H1 (cell line): ENCODE results near the gene MBNL2. TPM values are rescaled to one million over a fixed set of nuclear protein-coding genes. Genes with fewer than 3 reads are reported as not detected.
A peak's percentile ranks its signal among the peaks of the same experiment; 100 is the strongest.

Experiments used
- CTCF ChIA-PET: fragments of 300-600 bp; sonication (Branson Sonifier 250); formaldehyde crosslinking; loops from one replicate; lab custom pipeline; 2021; ENCODE audit not compliant: partially characterized antibody; lab: Charles Lee
- POLR2A ChIA-PET: fragments of 300-600 bp; sonication (Branson Sonifier 250); formaldehyde crosslinking; loops from one replicate; lab custom pipeline; 2021; ENCODE audit warnings: inconsistent platforms; ENCODE audit not compliant: partially characterized antibody; lab: Charles Lee
- DNase-seq, 2 experiments: peaks; one replicate each; pipeline versions ENCODE4 v3.0.0 to v3.0.0-alpha.2; 2010 to 2022; ENCODE audit warnings: low spot score in 2 of 2, low read depth in 1 of 2, mixed read lengths in 1 of 2
- FAIRE-seq: peaks from 2 replicates; lab custom pipeline; 2011; peaks lifted over from hg19 to GRCh38; lab: Jason Lieb, UNC
- H2AFZ ChIP-seq: 2 replicates; pipeline ENCODE4 v1.8.1; 2012; ENCODE audit warnings: low read length, inconsistent platforms
- H2AK5ac ChIP-seq: 2 replicates; pipeline ENCODE4 v1.6.1; 2013; ENCODE audit warnings: low read depth, low read length
- H2BK120ac ChIP-seq: replicated peaks from 2 replicates; pipeline ENCODE3; 2013; ENCODE audit warnings: low read depth, low read length, inconsistent platforms
- H2BK12ac ChIP-seq: 2 replicates; pipeline ENCODE4 v1.6.1; 2013; ENCODE audit warnings: low read depth, low read length
- H2BK15ac ChIP-seq: 2 replicates; pipeline ENCODE4 v1.6.1; 2013; ENCODE audit warnings: low read length
- H2BK20ac ChIP-seq: 2 replicates; pipeline ENCODE4 v1.6.1; 2013; ENCODE audit warnings: low read length
- H2BK5ac ChIP-seq: 2 replicates; pipeline ENCODE4 v1.6.1; 2013; ENCODE audit warnings: low read depth, low read length
- H3K14ac ChIP-seq: 2 replicates; pipeline ENCODE4 v1.6.1; 2013; ENCODE audit warnings: inconsistent platforms; ENCODE audit not compliant: insufficient read length
- H3K18ac ChIP-seq: 2 replicates; pipeline ENCODE4 v1.6.1; 2013; ENCODE audit warnings: low read length; ENCODE audit errors: extremely low read depth
- H3K23ac ChIP-seq: 2 replicates; pipeline ENCODE4 v1.6.1; 2013; ENCODE audit warnings: inconsistent platforms; ENCODE audit not compliant: insufficient read length
- H3K23me2 ChIP-seq: 2 replicates; pipeline ENCODE4 v1.6.1; 2013; ENCODE audit warnings: low read depth, low read length
- H3K27ac ChIP-seq: 2 replicates; pipeline ENCODE4 v1.6.1; 2011; ENCODE audit warnings: low read depth, low read length, inconsistent platforms
- H3K27me3 ChIP-seq, 4 experiments: replicated peaks in 1 of 4; 1 replicate in 1 of 4; 2 replicates in 3 of 4; pipeline versions ENCODE4 v1.6.1 to v1.8.1; 2011 to 2013; ENCODE audit warnings: low read length in 3 of 4, mild to moderate bottlenecking in 3 of 4, inconsistent platforms in 2 of 4, mixed read lengths in 2 of 4, moderate library complexity in 1 of 4; ENCODE audit not compliant: control insufficient read depth in 3 of 4, insufficient read depth in 3 of 4; ENCODE audit errors: extremely low read depth in 1 of 4
- H3K36me3 ChIP-seq, 4 experiments: 2 replicates each; pipeline versions ENCODE4 v1.6.1 to v1.8.1; 2011 to 2013; ENCODE audit warnings: mild to moderate bottlenecking in 4 of 4, low read length in 3 of 4, moderate library complexity in 2 of 4, control low read depth in 1 of 4, inconsistent platforms in 1 of 4; ENCODE audit not compliant: insufficient read depth in 4 of 4, control insufficient read depth in 2 of 4
- H3K4ac ChIP-seq: replicated peaks from 2 replicates; pipeline ENCODE3; 2013; ENCODE audit warnings: low read length, low read depth, mixed read lengths, inconsistent platforms; ENCODE audit not compliant: insufficient read length
- H3K4me1 ChIP-seq, 4 experiments: replicated peaks in 1 of 4; 1 replicate in 1 of 4; 2 replicates in 3 of 4; pipeline versions ENCODE4 v1.6.1 to v1.8.1; 2011 to 2013; ENCODE audit warnings: low read length in 3 of 4, inconsistent platforms in 2 of 4, mixed read lengths in 1 of 4; ENCODE audit not compliant: insufficient read depth in 4 of 4, control insufficient read depth in 3 of 4
- H3K4me2 ChIP-seq, 2 experiments: 2 replicates each; pipeline versions ENCODE4 v1.6.1 to v1.8.1; 2011 to 2013; ENCODE audit warnings: low read depth in 2 of 2, low read length in 2 of 2, control low read depth in 1 of 2, inconsistent platforms in 1 of 2, mild to moderate bottlenecking in 1 of 2; ENCODE audit not compliant: insufficient read depth in 1 of 2
- H3K4me3 ChIP-seq, 4 experiments: fragments of 200-600, 300-600 bp in 1 of 4; sonication (generic), shearing (Covaris generic), sonication (Bioruptor Twin) in 1 of 4; 2 replicates each; pipeline versions ENCODE4 v1.5.1 to v1.8.1; 2011 to 2016; ENCODE audit warnings: low read length in 4 of 4, low read depth in 3 of 4, control low read depth in 2 of 4, inconsistent platforms in 2 of 4, mild to moderate bottlenecking in 2 of 4, mixed read lengths in 1 of 4, moderate library complexity in 1 of 4; ENCODE audit not compliant: insufficient read depth in 2 of 4; ENCODE audit errors: extremely low read depth in 1 of 4
- H3K56ac ChIP-seq: replicated peaks from 2 replicates; pipeline ENCODE3; 2013; ENCODE audit warnings: low read depth, mild to moderate bottlenecking, mixed read lengths, low read length, inconsistent platforms; ENCODE audit not compliant: insufficient read length
- H3K79me1 ChIP-seq: 2 replicates; pipeline ENCODE4 v1.6.1; 2013; ENCODE audit warnings: low read depth, low read length, control low read depth
- H3K79me2 ChIP-seq, 2 experiments: 2 replicates each; pipeline versions ENCODE4 v1.6.1 to v1.8.1; 2012 to 2013; ENCODE audit warnings: low read length in 2 of 2, mild to moderate bottlenecking in 2 of 2, inconsistent platforms in 1 of 2; ENCODE audit not compliant: insufficient read depth in 2 of 2, control insufficient read depth in 1 of 2
- H3K9ac ChIP-seq, 4 experiments: replicated peaks in 1 of 4; 1 replicate in 1 of 4; 2 replicates in 3 of 4; pipeline versions ENCODE4 v1.6.1 to v1.8.1; 2011 to 2013; ENCODE audit warnings: low read depth in 3 of 4, low read length in 3 of 4, control low read depth in 2 of 4, mild to moderate bottlenecking in 2 of 4, moderate library complexity in 2 of 4, inconsistent platforms in 1 of 4; ENCODE audit errors: extremely low read depth in 1 of 4
- H3K9me3 ChIP-seq, 2 experiments: 2 replicates each; pipeline versions ENCODE4 v1.6.1 to v1.8.1; 2012 to 2013; ENCODE audit warnings: mild to moderate bottlenecking in 2 of 2, moderate library complexity in 2 of 2, control low read depth in 1 of 2, inconsistent platforms in 1 of 2, low read depth in 1 of 2, low read length in 1 of 2, mixed read lengths in 1 of 2; ENCODE audit not compliant: insufficient read depth in 2 of 2
- H4K20me1 ChIP-seq, 2 experiments: replicated peaks in 1 of 2; 2 replicates each; pipeline versions ENCODE3 to v1.8.1; 2011 to 2013; ENCODE audit warnings: inconsistent platforms in 2 of 2, low read length in 2 of 2, mild to moderate bottlenecking in 1 of 2; ENCODE audit not compliant: insufficient read depth in 2 of 2, control insufficient read depth in 1 of 2
- H4K5ac ChIP-seq: 2 replicates; pipeline ENCODE4 v1.6.1; 2013; ENCODE audit warnings: low read length, low read depth, mixed read lengths, inconsistent platforms; ENCODE audit not compliant: insufficient read length
- H4K8ac ChIP-seq: 2 replicates; pipeline ENCODE4 v1.8.0; 2013; ENCODE audit warnings: mild to moderate bottlenecking, moderate library complexity, low read length, inconsistent platforms; ENCODE audit not compliant: insufficient read depth; ENCODE audit errors: extremely low read depth
- H4K91ac ChIP-seq: replicated peaks from 2 replicates; pipeline ENCODE3; 2013; ENCODE audit warnings: low read length, mixed read lengths, inconsistent platforms; ENCODE audit not compliant: insufficient read length
- BCL11A ChIP-seq, 2 experiments: IDR thresholded peaks; one replicate each; pipeline ENCODE4 v1.6.1; 2011; ENCODE audit warnings: low read depth in 2 of 2, low read length in 2 of 2, mild to moderate bottlenecking in 2 of 2
- CBX5 ChIP-seq: fragments of 300-800, 300-1000 bp; sonication (generic); IDR thresholded peaks from 2 replicates; pipeline ENCODE4 v1.7.1; 2016; ENCODE audit warnings: antibody characterized with exemption, low read length, low read depth
- CBX8 ChIP-seq: fragments of 300-800, 300-1000 bp; sonication (generic); IDR thresholded peaks from 2 replicates; pipeline ENCODE4 v1.7.1; 2016; ENCODE audit warnings: low read depth, low read length, borderline replicate concordance
- CHD2 ChIP-seq: IDR thresholded peaks from 2 replicates; pipeline ENCODE4 v1.6.1; 2012; ENCODE audit warnings: low read length, improper control_type of control experiment
- EZH2 ChIP-seq: fragments of 200-600 bp; sonication (generic); IDR thresholded peaks from 2 replicates; pipeline ENCODE4 v1.7.1; 2012; ENCODE audit warnings: low read depth, mild to moderate bottlenecking, moderate library complexity, low read length, inconsistent platforms; ENCODE audit not compliant: severe bottlenecking
- KDM4A ChIP-seq: IDR thresholded peaks from one replicate; pipeline ENCODE4 v1.7.1; 2012; ENCODE audit warnings: low read depth, mild to moderate bottlenecking, moderate library complexity, low read length, inconsistent platforms; ENCODE audit not compliant: severe bottlenecking
- PHF8 ChIP-seq: fragments of 200-600 bp; sonication (generic); conservative IDR thresholded peaks from 2 replicates; pipeline ENCODE4 v1.7.1; 2012; ENCODE audit warnings: low read depth, mild to moderate bottlenecking, inconsistent platforms, low read length, moderate library complexity
- RAD21 ChIP-seq, 2 experiments: IDR thresholded peaks in 1 of 2; conservative IDR thresholded peaks in 1 of 2; 2 replicates each; pipeline ENCODE4 v1.6.1; 2011; ENCODE audit warnings: low read depth in 2 of 2, low read length in 2 of 2, improper control_type of control experiment in 1 of 2, inconsistent platforms in 1 of 2, mild to moderate bottlenecking in 1 of 2, moderate library complexity in 1 of 2
- RBBP5 ChIP-seq: IDR thresholded peaks from 2 replicates; pipeline ENCODE4 v1.7.1; 2012; ENCODE audit warnings: low read depth, mild to moderate bottlenecking, inconsistent platforms, low read length, moderate library complexity, borderline replicate concordance
- SIN3A ChIP-seq, 2 experiments: IDR thresholded peaks in 1 of 2; conservative IDR thresholded peaks in 1 of 2; 2 replicates each; pipeline ENCODE4 v1.6.1; 2011 to 2012; ENCODE audit warnings: low read length in 2 of 2, improper control_type of control experiment in 1 of 2, low read depth in 1 of 2, mild to moderate bottlenecking in 1 of 2
- SP2 ChIP-seq: IDR thresholded peaks from 2 replicates; pipeline ENCODE4 v1.6.1; 2012; ENCODE audit warnings: mild to moderate bottlenecking, low read length, inconsistent platforms
- TAF1 ChIP-seq: IDR thresholded peaks from 2 replicates; pipeline ENCODE4 v1.6.1; 2011; ENCODE audit warnings: mild to moderate bottlenecking, low read depth, low read length
- TEAD4 ChIP-seq: IDR thresholded peaks from 2 replicates; pipeline ENCODE4 v1.6.1; 2012; ENCODE audit warnings: low read depth, low read length, inconsistent platforms, mixed read lengths
- WGBS, 2 experiments: shearing (Covaris generic) in 1 of 2; methylation state at CpG; one replicate each; pipeline versions ENCODE4 v1.1.6 to v1.1.7; 2013 to 2015; ENCODE audit warnings: low lambda C conversion rate in 2 of 2, mixed read lengths in 2 of 2, inconsistent platforms in 1 of 2, low coverage in 1 of 2, missing lambda C conversion rate in 1 of 2; ENCODE audit not compliant: insufficient replicate concordance in 2 of 2, insufficient coverage in 1 of 2, insufficient read length in 1 of 2; ENCODE audit errors: extremely low coverage in 1 of 2, missing lambda C conversion rate in 1 of 2; 5-methylcytosine and 5-hydroxymethylcytosine counted together
- polyA plus RNA-seq, 7 experiments: library from polyadenylated mRNA; depleted of rRNA in 3 of 7; stranded (reverse) in 5 of 7; unstranded in 2 of 7; fragments of >200 nt in 5 of 7; fragments of 200-250 nt in 2 of 7; gene quantifications; 1 replicate in 5 of 7; 2 replicates in 1 of 7; 4 replicates in 1 of 7; pipeline versions ENCODE4 v1.2.1 to v1.2.3, GENCODE V29; 2011 to 2013; ENCODE audit warnings: missing spikeins in 2 of 7, mixed read lengths in 2 of 7
- total RNA-seq: library from RNA; stranded (reverse); fragmentation: NEBNext Ultra II Directional; extraction: Animal tissue kit (Norgen Biotek cat#: 25700); gene quantifications from 2 replicates; pipeline ENCODE4 v1.2.1, GENCODE V29; 2021

Gene MBNL2
- total and polyA plus RNA-seq, 2 of the 8 experiments (the other 6 are each of a cell fraction or from before 2014, with no cell fraction given), result 1.0 to 2.6 TPM

DNA sequence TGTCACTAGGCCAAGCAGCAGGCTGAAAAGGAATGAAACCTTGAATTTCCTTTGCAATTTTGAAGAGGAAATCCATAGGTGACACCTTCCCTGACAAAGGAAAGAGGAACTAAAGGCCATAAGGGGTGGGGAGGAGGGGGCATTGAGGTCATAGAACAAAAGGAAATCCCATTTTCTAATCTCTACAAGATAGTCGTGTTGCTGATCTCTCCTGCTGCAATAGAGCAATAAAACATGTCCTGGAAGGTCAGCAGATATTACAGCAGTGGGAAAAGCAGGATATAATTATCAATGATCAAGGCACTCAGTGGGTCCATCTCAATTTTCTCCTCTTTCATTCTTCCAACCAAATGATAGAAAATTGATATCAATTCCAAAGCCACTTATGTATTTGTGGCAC is 191.6 kb downstream of the MBNL2 start:
- no peak overlapping the region for H2BK15ac ChIP-seq
- no peak overlapping the region for H3K14ac ChIP-seq
- no peak overlapping the region for H2BK120ac ChIP-seq
- H3K56ac ChIP-seq, result no peak overlapping the region
- H2BK12ac ChIP-seq, result no peak overlapping the region
- H3K9ac ChIP-seq, result no peak overlapping the region
- H2AK5ac ChIP-seq, result no peak overlapping the region
- H4K5ac ChIP-seq, result no peak overlapping the region
- no peak overlapping the region for H3K4ac ChIP-seq
- no peaks in the 10 kb centered on the region for H3K9me3 ChIP-seq
- WGBS, 2 experiments, result 53% methylated on average over 1 of the region's 1 CpG; no CpG with 5 or more reads in 1 of the 2 experiments
- no peaks in the 10 kb centered on the region for H3K4me1 ChIP-seq
- H3K4me3 ChIP-seq, result no peak overlapping the region
- no peak overlapping the region for H3K23ac ChIP-seq
- no peaks in the 10 kb centered on the region for H3K27me3 ChIP-seq
- POLR2A ChIA-PET, result interaction anchor here (1.0 kb wide), 1 partner anchor 20 kb away, joined by 3 read pairs; the partner anchor contains the start of gene RAP2A
- no peak overlapping the region for H4K91ac ChIP-seq
- H3K79me2 ChIP-seq, result no peaks in the 10 kb centered on the region
- no peak overlapping the region for H3K27ac ChIP-seq
- H2BK20ac ChIP-seq, result no peak overlapping the region
- no peaks in the 10 kb centered on the region for H4K20me1 ChIP-seq
- H2BK5ac ChIP-seq, result no peak overlapping the region
- H4K8ac ChIP-seq, result no peak overlapping the region
- CTCF ChIA-PET, result no interaction called here
- DNase-seq (no peak), FAIRE-seq (no peak)
- H3K4me2 ChIP-seq, result peak overlapping the region in 1 of 2 experiments; percentile 12; a peak in 1 of 4 replicates
- H3K36me3 ChIP-seq, result no peaks in the 10 kb centered on the region
- no peak overlapping the region for H3K18ac ChIP-seq
- no peak for TF ChIP-seq EZH2
- TF ChIP-seq PHF8, result no peak
- no peak for TF ChIP-seq CBX8
- no peak for TF ChIP-seq SIN3A (conservative IDR thresholded peaks at IDR 0.05 in 1 of 2, IDR thresholded peaks at IDR 0.05 in 1 of 2; ENCODE audit: low read depth in 1 of 2, low read length in 2 of 2)
- TF ChIP-seq CBX5, result no peak
- no peak for TF ChIP-seq KDM4A
- TF ChIP-seq TAF1, result no peak
- TF ChIP-seq RAD21 (IDR thresholded peaks at IDR 0.05 in 1 of 2, conservative IDR thresholded peaks at IDR 0.05 in 1 of 2; ENCODE audit: low read depth in 2 of 2, low read length in 2 of 2), result no peak
- TF ChIP-seq BCL11A (IDR thresholded peaks at IDR 0.05; ENCODE audit: low read depth in 2 of 2, low read length in 2 of 2), result no peak
- TF ChIP-seq TEAD4, result no peak
- no peak for TF ChIP-seq RBBP5
- TF ChIP-seq SP2, result no peak
- no peak for TF ChIP-seq CHD2
- no peak overlapping the region for H2AFZ ChIP-seq
- H3K23me2 ChIP-seq, result no peaks in the 10 kb centered on the region
- H3K79me1 ChIP-seq, result no peaks in the 10 kb centered on the region
